Astrocyte of the spinal cord (primary cell): ENCODE results near the gene CTU2.

Experiments used
- DNase-seq: peaks from one replicate; pipeline ENCODE4 v3.0.0; 2011; ENCODE audit warnings: low read depth, low spot score
- H3K4me3 ChIP-seq: 2 replicates; pipeline ENCODE4 v1.5.1; 2011; ENCODE audit warnings: low read depth, mild to moderate bottlenecking, low read length, moderate library complexity
- in situ Hi-C: cut with HindIII; loops from 2 replicates; pipeline ENCODE4 v1.10.0; 2017; ENCODE audit warnings: low sequenced_read_pairs
- TF ChIP-seq, protein P1 (sequence below): IDR thresholded peaks from 2 replicates; pipeline ENCODE4 v1.5.1; 2012; ENCODE audit warnings: low read depth, mild to moderate bottlenecking, low read length, inconsistent platforms

CTU2 gene

DNA sequence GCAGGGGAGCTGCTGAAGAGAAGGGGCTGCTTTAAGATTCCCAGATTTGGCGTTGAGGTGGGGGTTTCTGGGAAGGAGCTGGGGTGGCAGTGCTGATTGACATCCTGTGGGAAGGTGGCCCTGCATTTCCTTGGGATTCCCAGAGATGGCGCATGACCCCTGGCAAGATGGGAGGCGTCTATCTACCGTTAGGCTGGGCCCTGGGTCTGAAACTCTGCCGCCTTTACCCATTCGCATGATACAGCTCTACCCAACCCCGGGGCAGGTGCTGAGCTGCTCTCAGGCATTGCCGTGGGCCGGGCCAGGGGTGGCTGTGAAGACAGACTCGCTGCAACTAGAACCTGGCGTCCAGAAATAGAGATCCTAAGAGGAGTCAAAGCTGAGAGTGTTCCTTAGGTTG, 33.5 kb upstream of the CTU2 start:
- TF ChIP-seq, protein P1, sequence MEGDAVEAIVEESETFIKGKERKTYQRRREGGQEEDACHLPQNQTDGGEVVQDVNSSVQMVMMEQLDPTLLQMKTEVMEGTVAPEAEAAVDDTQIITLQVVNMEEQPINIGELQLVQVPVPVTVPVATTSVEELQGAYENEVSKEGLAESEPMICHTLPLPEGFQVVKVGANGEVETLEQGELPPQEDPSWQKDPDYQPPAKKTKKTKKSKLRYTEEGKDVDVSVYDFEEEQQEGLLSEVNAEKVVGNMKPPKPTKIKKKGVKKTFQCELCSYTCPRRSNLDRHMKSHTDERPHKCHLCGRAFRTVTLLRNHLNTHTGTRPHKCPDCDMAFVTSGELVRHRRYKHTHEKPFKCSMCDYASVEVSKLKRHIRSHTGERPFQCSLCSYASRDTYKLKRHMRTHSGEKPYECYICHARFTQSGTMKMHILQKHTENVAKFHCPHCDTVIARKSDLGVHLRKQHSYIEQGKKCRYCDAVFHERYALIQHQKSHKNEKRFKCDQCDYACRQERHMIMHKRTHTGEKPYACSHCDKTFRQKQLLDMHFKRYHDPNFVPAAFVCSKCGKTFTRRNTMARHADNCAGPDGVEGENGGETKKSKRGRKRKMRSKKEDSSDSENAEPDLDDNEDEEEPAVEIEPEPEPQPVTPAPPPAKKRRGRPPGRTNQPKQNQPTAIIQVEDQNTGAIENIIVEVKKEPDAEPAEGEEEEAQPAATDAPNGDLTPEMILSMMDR: peak; percentile 38
- DNase-seq: no peak
- in situ Hi-C loops: no loop called here
- H3K4me3 ChIP-seq: no peak overlapping the region

DNA sequence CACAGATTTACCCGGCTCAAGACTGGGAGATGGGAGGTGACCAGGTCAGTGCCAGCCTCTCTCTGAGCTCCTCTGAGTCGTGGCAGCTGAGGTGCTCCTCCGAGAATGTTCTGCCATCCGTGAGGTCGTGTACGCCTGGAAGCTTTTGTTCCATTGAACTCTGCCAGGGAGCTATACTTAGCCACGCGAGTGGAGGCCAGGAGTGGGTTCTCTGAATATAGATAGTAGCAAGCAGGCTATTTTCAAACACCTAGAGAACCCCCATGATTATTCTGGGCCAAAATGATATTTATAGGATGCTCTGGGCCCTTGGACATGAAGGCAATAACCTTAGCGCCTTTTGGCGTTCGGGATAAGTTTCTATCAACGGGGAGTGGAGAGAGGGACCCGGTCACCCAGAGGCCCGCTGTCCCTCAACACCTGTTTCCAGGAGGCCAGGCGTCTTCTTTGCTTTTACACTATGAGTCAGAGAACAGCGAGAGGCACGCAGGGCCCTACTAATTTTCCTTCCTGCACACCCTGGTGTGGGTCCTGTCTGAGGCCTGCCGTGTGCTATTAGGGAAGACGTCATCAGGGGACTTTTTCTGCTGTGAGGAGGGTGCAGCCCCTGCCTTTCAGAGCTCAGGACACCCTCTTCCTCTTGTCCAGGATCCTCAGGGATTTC, 32.5 kb upstream of the CTU2 start:
- TF ChIP-seq, protein P1: no peak
- no peak for DNase-seq

GRCh38 chr16:88676502-88677242, 29.6 kb upstream of the CTU2 start:
- in situ Hi-C loops: no loop called here
- H3K4me3 ChIP-seq: no peak overlapping the region
- DNase-seq: no peak
- TF ChIP-seq, protein P1: no peak

More for the DNA sequence above, 32.5 kb upstream of the CTU2 start:
- in situ Hi-C loops: no loop called here
- no peak overlapping the region for H3K4me3 ChIP-seq

DNA sequence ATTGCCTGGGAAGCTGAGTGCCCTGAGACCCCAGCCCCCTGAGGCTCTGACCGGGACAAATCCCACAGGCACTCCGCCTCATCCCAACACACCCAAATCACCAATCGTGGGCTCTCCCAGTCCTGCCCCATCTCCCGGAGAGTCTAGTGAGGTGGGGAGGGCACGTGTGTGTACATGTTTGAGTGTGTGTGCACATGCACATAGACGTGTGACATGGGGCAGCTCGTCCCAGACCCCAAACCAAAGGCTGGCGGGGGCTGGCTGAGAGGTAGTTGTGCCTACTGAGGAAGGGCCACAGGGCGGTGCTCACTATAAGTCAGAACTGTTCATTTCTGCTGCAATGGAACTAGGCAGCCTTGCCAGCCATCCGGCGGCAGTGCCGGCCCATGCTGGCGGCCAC, 28.6 kb upstream of the CTU2 start:
- in situ Hi-C loops: no loop called here

DNA sequence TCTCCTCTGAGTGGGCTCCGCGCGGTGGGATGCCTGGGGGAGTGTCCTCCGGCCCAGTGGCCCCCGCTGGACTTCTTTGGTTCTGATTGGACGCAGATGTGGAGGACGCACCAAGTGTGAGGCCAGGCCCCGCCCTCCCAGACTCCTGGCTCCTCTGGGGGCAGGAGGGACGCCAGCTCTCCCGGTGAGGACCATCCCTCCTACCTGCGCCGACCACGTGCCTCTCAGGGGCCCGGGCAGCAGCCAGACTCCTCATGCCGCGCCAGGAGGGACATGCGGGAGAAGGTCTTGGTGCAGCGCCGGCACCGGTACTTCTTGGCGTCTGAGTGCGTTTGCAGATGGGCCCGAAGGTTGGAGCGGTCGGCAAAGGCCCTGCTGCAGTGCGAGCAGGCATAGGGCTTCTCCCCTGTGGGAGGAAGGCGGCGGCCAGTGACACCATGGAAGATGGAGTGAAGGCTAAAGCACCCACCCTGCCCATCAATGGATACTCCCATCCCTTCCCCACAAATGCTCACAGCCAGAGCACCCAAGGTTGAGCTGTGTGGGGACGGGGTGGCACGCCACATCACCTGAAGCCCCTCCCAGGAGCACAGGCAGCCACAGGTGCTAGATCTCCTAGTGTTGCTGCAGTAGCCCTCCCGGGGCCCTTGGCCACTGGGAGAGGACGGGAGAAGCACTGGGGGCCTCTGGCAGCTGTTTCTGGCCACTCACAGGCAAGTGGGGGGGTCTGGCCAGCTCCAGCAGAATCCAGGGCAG, 27.9 kb upstream of the CTU2 start:
- in situ Hi-C loops: no loop called here
- TF ChIP-seq, protein P1: no peak
- H3K4me3 ChIP-seq: no peak overlapping the region
- no peak for DNase-seq

More for the DNA sequence above, 28.6 kb upstream of the CTU2 start:
- DNase-seq: no peak
- TF ChIP-seq, protein P1: no peak
- no peak overlapping the region for H3K4me3 ChIP-seq

DNA sequence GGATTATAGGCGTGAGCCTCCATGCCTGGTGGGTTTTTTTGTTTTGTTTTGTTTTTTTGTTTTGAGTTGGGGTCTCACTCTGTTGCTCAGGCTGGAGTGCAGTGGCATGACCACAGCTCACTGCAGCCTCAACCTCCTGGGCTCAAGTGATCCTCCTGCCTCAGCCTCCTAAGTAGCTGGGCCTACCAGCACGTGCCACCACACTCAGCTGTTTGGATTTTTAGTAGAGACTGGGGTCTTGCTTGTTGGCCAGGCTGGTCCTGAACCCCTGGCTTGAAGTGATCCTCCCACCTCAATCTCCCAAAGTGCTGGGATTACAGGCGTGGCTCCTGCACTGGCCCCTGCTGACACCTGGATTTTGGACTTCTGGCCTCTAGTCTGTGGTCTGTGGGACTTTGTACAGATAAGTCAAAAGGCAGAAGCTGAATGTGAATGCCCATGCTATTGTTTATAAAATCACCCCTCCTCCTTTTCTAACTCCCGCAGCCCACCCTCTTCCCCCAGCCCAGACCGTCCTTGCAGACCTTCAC, 25.7 kb upstream of the CTU2 start:
- in situ Hi-C loops: no loop called here
- no peak for DNase-seq
- H3K4me3 ChIP-seq: no peak overlapping the region
- TF ChIP-seq, protein P1: no peak
